Retinal pigment epithelial cell (primary cell): ENCODE measurements around the gene OR10H5.
"Not testable (repeated sequence)": the region's sequence is repeated elsewhere in the genome, so short reads cannot be mapped to it uniquely, and the experiment has no call there.

Experiments used
- DNase-seq: peaks from one replicate; pipeline ENCODE4 v3.0.0-alpha.2; 2010; ENCODE audit warnings: low read depth
- H3K4me3 ChIP-seq: 2 replicates; pipeline ENCODE4 v1.5.1; 2011; ENCODE audit warnings: mild to moderate bottlenecking, low read length, control low read depth, moderate library complexity
- CTCF ChIP-seq: conservative IDR thresholded peaks from 2 replicates; pipeline ENCODE4 v1.5.1; 2011; ENCODE audit warnings: low read depth, low read length, control low read depth, inconsistent platforms

The OR10H5 gene

GRCh38 chr19:15812060-15812722, 24.7 kb downstream of the OR10H5 start:
- no peak overlapping the region for H3K4me3 ChIP-seq
- TF ChIP-seq CTCF, result no peak
- DNase-seq, result no peak

GRCh38 chr19:15813916-15814315, 26.5 kb downstream of the OR10H5 start:
- no peak for DNase-seq
- no peak for TF ChIP-seq CTCF
- no peak overlapping the region for H3K4me3 ChIP-seq

GRCh38 chr19:15815306-15815705, 27.8 kb downstream of the OR10H5 start, which contains the start of gene OR10H1:
TSS of gene OR10H1 (minus strand) at chr19:15815664. CDS start at chr19:15808037, 7,627 bp downstream.
- H3K4me3 ChIP-seq, result no peak within 1 kb of the TSS
- no peak for TF ChIP-seq CTCF
- DNase-seq, result no peak

GRCh38 chr19:15820646-15821045, 33.2 kb downstream of the OR10H5 start:
- no peak overlapping the region for H3K4me3 ChIP-seq
- no peak for TF ChIP-seq CTCF
- DNase-seq, result no peak

GRCh38 chr19:15825753-15826152, 38.3 kb downstream of the OR10H5 start:
- no peak for DNase-seq
- no peak overlapping the region for H3K4me3 ChIP-seq
- TF ChIP-seq CTCF, result no peak

GRCh38 chr19:15828121-15828610, 40.7 kb downstream of the OR10H5 start:
- no peak overlapping the region for H3K4me3 ChIP-seq
- TF ChIP-seq CTCF, result no peak
- no peak for DNase-seq

GRCh38 chr19:15828611-15829305, 41.3 kb downstream of the OR10H5 start:
- not testable (repeated sequence) for H3K4me3 ChIP-seq, DNase-seq
